H1 (cell line): ENCODE measurements around the gene GADL1. TPM values are rescaled to one million over a fixed set of nuclear protein-coding genes. Genes with fewer than 3 reads are reported as not detected.

ENCODE experiments used
- CTCF ChIA-PET: fragments of 300-600 bp; sonication (Branson Sonifier 250); formaldehyde crosslinking; loops from one replicate; lab custom pipeline; 2021; ENCODE audit not compliant: partially characterized antibody; lab: Charles Lee
- POLR2A ChIA-PET: fragments of 300-600 bp; sonication (Branson Sonifier 250); formaldehyde crosslinking; loops from one replicate; lab custom pipeline; 2021; ENCODE audit warnings: inconsistent platforms; ENCODE audit not compliant: partially characterized antibody; lab: Charles Lee
- DNase-seq, 2 experiments: peaks; one replicate each; pipeline versions ENCODE4 v3.0.0 to v3.0.0-alpha.2; 2010 to 2022; ENCODE audit warnings: low spot score in 2 of 2, low read depth in 1 of 2, mixed read lengths in 1 of 2
- FAIRE-seq: peaks from 2 replicates; lab custom pipeline; 2011; peaks lifted over from hg19 to GRCh38; lab: Jason Lieb, UNC
- H2AFZ ChIP-seq: 2 replicates; pipeline ENCODE4 v1.8.1; 2012; ENCODE audit warnings: low read length, inconsistent platforms
- H2AK5ac ChIP-seq: 2 replicates; pipeline ENCODE4 v1.6.1; 2013; ENCODE audit warnings: low read depth, low read length
- H2BK120ac ChIP-seq: replicated peaks from 2 replicates; pipeline ENCODE3; 2013; ENCODE audit warnings: low read depth, low read length, inconsistent platforms
- H2BK12ac ChIP-seq: 2 replicates; pipeline ENCODE4 v1.6.1; 2013; ENCODE audit warnings: low read depth, low read length
- H2BK15ac ChIP-seq: 2 replicates; pipeline ENCODE4 v1.6.1; 2013; ENCODE audit warnings: low read length
- H2BK20ac ChIP-seq: 2 replicates; pipeline ENCODE4 v1.6.1; 2013; ENCODE audit warnings: low read length
- H2BK5ac ChIP-seq: 2 replicates; pipeline ENCODE4 v1.6.1; 2013; ENCODE audit warnings: low read depth, low read length
- H3K14ac ChIP-seq: 2 replicates; pipeline ENCODE4 v1.6.1; 2013; ENCODE audit warnings: inconsistent platforms; ENCODE audit not compliant: insufficient read length
- H3K18ac ChIP-seq: 2 replicates; pipeline ENCODE4 v1.6.1; 2013; ENCODE audit warnings: low read length; ENCODE audit errors: extremely low read depth
- H3K23ac ChIP-seq: 2 replicates; pipeline ENCODE4 v1.6.1; 2013; ENCODE audit warnings: inconsistent platforms; ENCODE audit not compliant: insufficient read length
- H3K23me2 ChIP-seq: 2 replicates; pipeline ENCODE4 v1.6.1; 2013; ENCODE audit warnings: low read depth, low read length
- H3K27ac ChIP-seq: 2 replicates; pipeline ENCODE4 v1.6.1; 2011; ENCODE audit warnings: low read depth, low read length, inconsistent platforms
- H3K27me3 ChIP-seq, 4 experiments: replicated peaks in 1 of 4; 1 replicate in 1 of 4; 2 replicates in 3 of 4; pipeline versions ENCODE4 v1.6.1 to v1.8.1; 2011 to 2013; ENCODE audit warnings: low read length in 3 of 4, mild to moderate bottlenecking in 3 of 4, inconsistent platforms in 2 of 4, mixed read lengths in 2 of 4, moderate library complexity in 1 of 4; ENCODE audit not compliant: control insufficient read depth in 3 of 4, insufficient read depth in 3 of 4; ENCODE audit errors: extremely low read depth in 1 of 4
- H3K36me3 ChIP-seq, 4 experiments: 2 replicates each; pipeline versions ENCODE4 v1.6.1 to v1.8.1; 2011 to 2013; ENCODE audit warnings: mild to moderate bottlenecking in 4 of 4, low read length in 3 of 4, moderate library complexity in 2 of 4, control low read depth in 1 of 4, inconsistent platforms in 1 of 4; ENCODE audit not compliant: insufficient read depth in 4 of 4, control insufficient read depth in 2 of 4
- H3K4ac ChIP-seq: replicated peaks from 2 replicates; pipeline ENCODE3; 2013; ENCODE audit warnings: low read length, low read depth, mixed read lengths, inconsistent platforms; ENCODE audit not compliant: insufficient read length
- H3K4me1 ChIP-seq, 4 experiments: replicated peaks in 1 of 4; 1 replicate in 1 of 4; 2 replicates in 3 of 4; pipeline versions ENCODE4 v1.6.1 to v1.8.1; 2011 to 2013; ENCODE audit warnings: low read length in 3 of 4, inconsistent platforms in 2 of 4, mixed read lengths in 1 of 4; ENCODE audit not compliant: insufficient read depth in 4 of 4, control insufficient read depth in 3 of 4
- H3K4me2 ChIP-seq, 2 experiments: 2 replicates each; pipeline versions ENCODE4 v1.6.1 to v1.8.1; 2011 to 2013; ENCODE audit warnings: low read depth in 2 of 2, low read length in 2 of 2, control low read depth in 1 of 2, inconsistent platforms in 1 of 2, mild to moderate bottlenecking in 1 of 2; ENCODE audit not compliant: insufficient read depth in 1 of 2
- H3K4me3 ChIP-seq, 4 experiments: fragments of 200-600, 300-600 bp in 1 of 4; sonication (generic), shearing (Covaris generic), sonication (Bioruptor Twin) in 1 of 4; 2 replicates each; pipeline versions ENCODE4 v1.5.1 to v1.8.1; 2011 to 2016; ENCODE audit warnings: low read length in 4 of 4, low read depth in 3 of 4, control low read depth in 2 of 4, inconsistent platforms in 2 of 4, mild to moderate bottlenecking in 2 of 4, mixed read lengths in 1 of 4, moderate library complexity in 1 of 4; ENCODE audit not compliant: insufficient read depth in 2 of 4; ENCODE audit errors: extremely low read depth in 1 of 4
- H3K56ac ChIP-seq: replicated peaks from 2 replicates; pipeline ENCODE3; 2013; ENCODE audit warnings: low read depth, mild to moderate bottlenecking, mixed read lengths, low read length, inconsistent platforms; ENCODE audit not compliant: insufficient read length
- H3K79me1 ChIP-seq: 2 replicates; pipeline ENCODE4 v1.6.1; 2013; ENCODE audit warnings: low read depth, low read length, control low read depth
- H3K79me2 ChIP-seq, 2 experiments: 2 replicates each; pipeline versions ENCODE4 v1.6.1 to v1.8.1; 2012 to 2013; ENCODE audit warnings: low read length in 2 of 2, mild to moderate bottlenecking in 2 of 2, inconsistent platforms in 1 of 2; ENCODE audit not compliant: insufficient read depth in 2 of 2, control insufficient read depth in 1 of 2
- H3K9ac ChIP-seq, 4 experiments: replicated peaks in 1 of 4; 1 replicate in 1 of 4; 2 replicates in 3 of 4; pipeline versions ENCODE4 v1.6.1 to v1.8.1; 2011 to 2013; ENCODE audit warnings: low read depth in 3 of 4, low read length in 3 of 4, control low read depth in 2 of 4, mild to moderate bottlenecking in 2 of 4, moderate library complexity in 2 of 4, inconsistent platforms in 1 of 4; ENCODE audit errors: extremely low read depth in 1 of 4
- H3K9me3 ChIP-seq, 2 experiments: 2 replicates each; pipeline versions ENCODE4 v1.6.1 to v1.8.1; 2012 to 2013; ENCODE audit warnings: mild to moderate bottlenecking in 2 of 2, moderate library complexity in 2 of 2, control low read depth in 1 of 2, inconsistent platforms in 1 of 2, low read depth in 1 of 2, low read length in 1 of 2, mixed read lengths in 1 of 2; ENCODE audit not compliant: insufficient read depth in 2 of 2
- H4K20me1 ChIP-seq, 2 experiments: replicated peaks in 1 of 2; 2 replicates each; pipeline versions ENCODE3 to v1.8.1; 2011 to 2013; ENCODE audit warnings: inconsistent platforms in 2 of 2, low read length in 2 of 2, mild to moderate bottlenecking in 1 of 2; ENCODE audit not compliant: insufficient read depth in 2 of 2, control insufficient read depth in 1 of 2
- H4K5ac ChIP-seq: 2 replicates; pipeline ENCODE4 v1.6.1; 2013; ENCODE audit warnings: low read length, low read depth, mixed read lengths, inconsistent platforms; ENCODE audit not compliant: insufficient read length
- H4K8ac ChIP-seq: 2 replicates; pipeline ENCODE4 v1.8.0; 2013; ENCODE audit warnings: mild to moderate bottlenecking, moderate library complexity, low read length, inconsistent platforms; ENCODE audit not compliant: insufficient read depth; ENCODE audit errors: extremely low read depth
- H4K91ac ChIP-seq: replicated peaks from 2 replicates; pipeline ENCODE3; 2013; ENCODE audit warnings: low read length, mixed read lengths, inconsistent platforms; ENCODE audit not compliant: insufficient read length
- EP300 ChIP-seq, 2 experiments: IDR thresholded peaks; 1 replicate in 1 of 2; 2 replicates in 1 of 2; pipeline ENCODE4 v1.6.1; 2011 to 2012; ENCODE audit warnings: low read depth in 2 of 2, low read length in 2 of 2, mild to moderate bottlenecking in 2 of 2, borderline replicate concordance in 1 of 2, inconsistent platforms in 1 of 2, moderate library complexity in 1 of 2
- JUND ChIP-seq: IDR thresholded peaks from 2 replicates; pipeline ENCODE4 v1.6.1; 2011; ENCODE audit warnings: mild to moderate bottlenecking, improper control_type of control experiment, low read length
- MAFK ChIP-seq: IDR thresholded peaks from 2 replicates; pipeline ENCODE4 v1.6.1; 2012; ENCODE audit warnings: low read depth, mild to moderate bottlenecking, improper control_type of control experiment, low read length
- WGBS, 2 experiments: shearing (Covaris generic) in 1 of 2; methylation state at CpG; one replicate each; pipeline versions ENCODE4 v1.1.6 to v1.1.7; 2013 to 2015; ENCODE audit warnings: low lambda C conversion rate in 2 of 2, mixed read lengths in 2 of 2, inconsistent platforms in 1 of 2, low coverage in 1 of 2, missing lambda C conversion rate in 1 of 2; ENCODE audit not compliant: insufficient replicate concordance in 2 of 2, insufficient coverage in 1 of 2, insufficient read length in 1 of 2; ENCODE audit errors: extremely low coverage in 1 of 2, missing lambda C conversion rate in 1 of 2; 5-methylcytosine and 5-hydroxymethylcytosine counted together
- polyA plus RNA-seq, 7 experiments: library from polyadenylated mRNA; depleted of rRNA in 3 of 7; stranded (reverse) in 5 of 7; unstranded in 2 of 7; fragments of >200 nt in 5 of 7; fragments of 200-250 nt in 2 of 7; gene quantifications; 1 replicate in 5 of 7; 2 replicates in 1 of 7; 4 replicates in 1 of 7; pipeline versions ENCODE4 v1.2.1 to v1.2.3, GENCODE V29; 2011 to 2013; ENCODE audit warnings: missing spikeins in 2 of 7, mixed read lengths in 2 of 7
- total RNA-seq: library from RNA; stranded (reverse); fragmentation: NEBNext Ultra II Directional; extraction: Animal tissue kit (Norgen Biotek cat#: 25700); gene quantifications from 2 replicates; pipeline ENCODE4 v1.2.1, GENCODE V29; 2021

GADL1 gene
- total and polyA plus RNA-seq, 2 of the 8 experiments (the other 6 are each of a cell fraction or from before 2014, with no cell fraction given) = 0.03 to 0.30 TPM

GRCh38 chr3:30681649-30682211 lies 212.7 kb downstream of the GADL1 start:
- Histone ChIP-seq H4K8ac (no peak overlapping the region), H3K23ac (no peak overlapping the region), H3K27me3 (no peaks in the 10 kb centered on the region), H3K14ac (no peak overlapping the region), H2AK5ac (no peak overlapping the region), H3K79me2 (no peaks in the 10 kb centered on the region), H3K27ac (no peak overlapping the region), H3K56ac (no peak overlapping the region), H2BK20ac (no peak overlapping the region), H3K4me2 (no peak overlapping the region), H3K36me3 (peaks cover 0 to 6% (median 1%) of the 10 kb centered on the region in 4 experiments; a peak in 3 of 8 replicates), H3K4me3 (no peak overlapping the region), H2BK12ac (no peak overlapping the region), H3K4me1 (peaks cover 0 to 7% (median 5%) of the 10 kb centered on the region in 4 experiments; a peak in 4 of 7 replicates), H3K79me1 (no peaks in the 10 kb centered on the region), H3K9me3 (no peaks in the 10 kb centered on the region), H3K23me2 (no peaks in the 10 kb centered on the region), H2AFZ (no peak overlapping the region), H3K18ac (no peak overlapping the region), H3K9ac (0 out of 7 replicates have a peak overlapping the region, but pooled peaks of 1 of the 4 experiments have one; percentile 19), H4K91ac (no peak overlapping the region), H4K5ac (no peak overlapping the region), H3K4ac (no peak overlapping the region), H2BK5ac (no peak overlapping the region), H2BK120ac (no peak overlapping the region), H4K20me1 (no peaks in the 10 kb centered on the region), H2BK15ac (no peak overlapping the region; the same call in 1 of the 2 replicates)
- WGBS, 2 experiments = 91% methylated on average over 6 of the region's 6 CpGs; no CpG with 5 or more reads in 1 of the 2 experiments
- TF ChIP-seq MAFK = no peak
- no peak for TF ChIP-seq JUND
- no peak for TF ChIP-seq EP300 (IDR thresholded peaks at IDR 0.05; ENCODE audit: borderline replicate concordance in 1 of 2, low read depth in 2 of 2, low read length in 2 of 2)
- DNase-seq (no peak), FAIRE-seq (no peak)
- ChIA-PET POLR2A (no interaction called here), CTCF (interaction anchor here (0.9 to 6.6 kb wide), 2 partner anchors 12 to 361 kb away, joined by 3 to 51 read pairs; no protein-coding TSS in a partner anchor)
